ENCODE measurements around the gene PLXNA4. TPM values are rescaled to one million over a fixed set of nuclear protein-coding genes. Genes with fewer than 3 reads are reported as not detected.

PLXNA4 gene
- total RNA-seq, 1 experiment from 2014 or later, result 0.11 TPM

DNA sequence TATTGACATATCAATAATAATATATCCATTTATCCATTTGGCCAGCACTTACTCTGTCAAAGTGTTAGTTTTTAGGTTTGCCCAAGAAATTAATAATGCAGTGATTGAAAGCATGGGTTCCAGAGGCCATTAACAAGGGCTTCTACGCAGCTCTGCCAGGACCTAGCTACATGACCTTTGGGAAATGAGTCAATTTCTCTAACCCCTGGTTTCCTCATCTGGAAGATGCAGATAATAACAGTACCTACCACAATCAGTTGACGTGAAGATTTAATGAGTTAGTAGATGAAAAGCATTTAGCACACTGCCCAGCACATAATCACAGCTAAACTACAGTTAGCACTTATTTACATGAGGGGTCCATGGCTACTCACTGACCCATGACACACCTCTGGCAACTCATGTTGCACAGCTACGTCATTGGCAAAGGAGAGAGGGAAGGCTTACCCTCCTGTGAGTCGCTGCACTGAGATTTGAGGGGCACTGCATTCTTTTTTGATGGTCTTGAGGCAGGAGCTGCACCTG, 263.7 kb downstream of the PLXNA4 start:
- TF ChIP-seq, protein P1, sequence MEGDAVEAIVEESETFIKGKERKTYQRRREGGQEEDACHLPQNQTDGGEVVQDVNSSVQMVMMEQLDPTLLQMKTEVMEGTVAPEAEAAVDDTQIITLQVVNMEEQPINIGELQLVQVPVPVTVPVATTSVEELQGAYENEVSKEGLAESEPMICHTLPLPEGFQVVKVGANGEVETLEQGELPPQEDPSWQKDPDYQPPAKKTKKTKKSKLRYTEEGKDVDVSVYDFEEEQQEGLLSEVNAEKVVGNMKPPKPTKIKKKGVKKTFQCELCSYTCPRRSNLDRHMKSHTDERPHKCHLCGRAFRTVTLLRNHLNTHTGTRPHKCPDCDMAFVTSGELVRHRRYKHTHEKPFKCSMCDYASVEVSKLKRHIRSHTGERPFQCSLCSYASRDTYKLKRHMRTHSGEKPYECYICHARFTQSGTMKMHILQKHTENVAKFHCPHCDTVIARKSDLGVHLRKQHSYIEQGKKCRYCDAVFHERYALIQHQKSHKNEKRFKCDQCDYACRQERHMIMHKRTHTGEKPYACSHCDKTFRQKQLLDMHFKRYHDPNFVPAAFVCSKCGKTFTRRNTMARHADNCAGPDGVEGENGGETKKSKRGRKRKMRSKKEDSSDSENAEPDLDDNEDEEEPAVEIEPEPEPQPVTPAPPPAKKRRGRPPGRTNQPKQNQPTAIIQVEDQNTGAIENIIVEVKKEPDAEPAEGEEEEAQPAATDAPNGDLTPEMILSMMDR (conservative IDR thresholded peaks at IDR 0.05; ENCODE audit: low read depth, low read length), result no peak
- TF ChIP-seq EZH2 (IDR thresholded peaks at IDR 0.05; ENCODE audit: borderline replicate concordance, low read depth, low read length, poor library complexity, severe bottlenecking), result no peak
- DNase-seq (ENCODE audit: low spot score), result no peak
- intact Hi-C loops (cut with micrococcal nuclease; ENCODE audit: unreplicated experiment), result no loop called here
- Histone ChIP-seq H3K27me3 (replicated peaks; ENCODE audit: insufficient read depth, low read depth, low read length, poor library complexity) (peaks cover 18% of the 10 kb centered on the region), H3K9me3 (ENCODE audit: low read depth, low read length, poor library complexity, severe bottlenecking) (no peaks in the 10 kb centered on the region), H3K36me3 (ENCODE audit: insufficient read depth, low read length, poor library complexity, severe bottlenecking) (no peaks in the 10 kb centered on the region), H3K27ac (ENCODE audit: low read depth, low read length, poor library complexity, severe bottlenecking) (no peak overlapping the region), H3K4me1 (ENCODE audit: insufficient read depth, low read length, poor library complexity, severe bottlenecking) (no peaks in the 10 kb centered on the region), H3K4me3 (ENCODE audit: low read depth, low read length, poor library complexity, severe bottlenecking) (no peak overlapping the region)
- no TSS peak for BruUV-seq (replicated peaks)
- ChIA-PET POLR2A (ENCODE audit: low non-redundant PET) (no interaction called here), CTCF (interaction anchor here (0.6 kb wide), 1 partner anchor 8 kb away, joined by 3 read pairs; no protein-coding TSS in a partner anchor)

DNA sequence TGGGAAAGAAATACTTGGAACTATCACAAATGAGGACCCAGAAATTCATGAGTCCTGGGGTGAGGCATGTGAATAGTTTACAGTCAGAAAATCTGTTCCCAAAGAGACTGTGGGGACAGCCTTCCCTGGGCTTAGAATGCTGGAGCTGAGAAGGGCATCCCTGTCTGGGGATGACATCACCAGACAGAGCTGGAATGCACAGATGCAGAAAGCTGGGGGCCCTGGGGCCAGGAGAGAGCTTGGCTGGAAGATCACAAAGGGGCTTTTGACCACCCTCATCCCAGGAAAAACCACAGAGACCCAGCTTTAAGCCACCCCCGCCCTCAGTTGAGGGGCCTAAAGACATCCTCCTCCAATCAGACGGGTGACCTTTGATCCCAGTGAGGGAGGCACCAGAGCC, 264.5 kb downstream of the PLXNA4 start:
- POLR2A ChIA-PET (ENCODE audit: low non-redundant PET), result no interaction called here
- no peak for TF ChIP-seq EZH2 (IDR thresholded peaks at IDR 0.05; ENCODE audit: borderline replicate concordance, low read depth, low read length, poor library complexity, severe bottlenecking)
- TF ChIP-seq, protein P1 (conservative IDR thresholded peaks at IDR 0.05; ENCODE audit: low read depth, low read length), result no peak
- Histone ChIP-seq H3K4me1 (ENCODE audit: insufficient read depth, low read length, poor library complexity, severe bottlenecking) (no peaks in the 10 kb centered on the region), H3K4me3 (ENCODE audit: low read depth, low read length, poor library complexity, severe bottlenecking) (no peak overlapping the region), H3K9me3 (ENCODE audit: low read depth, low read length, poor library complexity, severe bottlenecking) (no peaks in the 10 kb centered on the region), H3K27ac (ENCODE audit: low read depth, low read length, poor library complexity, severe bottlenecking) (no peak overlapping the region), H3K36me3 (ENCODE audit: insufficient read depth, low read length, poor library complexity, severe bottlenecking) (no peaks in the 10 kb centered on the region), H3K27me3 (replicated peaks; ENCODE audit: insufficient read depth, low read depth, low read length, poor library complexity) (peaks cover 25% of the 10 kb centered on the region)
- no TSS peak for BruUV-seq (replicated peaks)
- DNase-seq (ENCODE audit: low spot score), result no peak
- intact Hi-C loops (cut with micrococcal nuclease; ENCODE audit: unreplicated experiment), result no loop called here
- CTCF ChIA-PET, result no interaction called here

DNA sequence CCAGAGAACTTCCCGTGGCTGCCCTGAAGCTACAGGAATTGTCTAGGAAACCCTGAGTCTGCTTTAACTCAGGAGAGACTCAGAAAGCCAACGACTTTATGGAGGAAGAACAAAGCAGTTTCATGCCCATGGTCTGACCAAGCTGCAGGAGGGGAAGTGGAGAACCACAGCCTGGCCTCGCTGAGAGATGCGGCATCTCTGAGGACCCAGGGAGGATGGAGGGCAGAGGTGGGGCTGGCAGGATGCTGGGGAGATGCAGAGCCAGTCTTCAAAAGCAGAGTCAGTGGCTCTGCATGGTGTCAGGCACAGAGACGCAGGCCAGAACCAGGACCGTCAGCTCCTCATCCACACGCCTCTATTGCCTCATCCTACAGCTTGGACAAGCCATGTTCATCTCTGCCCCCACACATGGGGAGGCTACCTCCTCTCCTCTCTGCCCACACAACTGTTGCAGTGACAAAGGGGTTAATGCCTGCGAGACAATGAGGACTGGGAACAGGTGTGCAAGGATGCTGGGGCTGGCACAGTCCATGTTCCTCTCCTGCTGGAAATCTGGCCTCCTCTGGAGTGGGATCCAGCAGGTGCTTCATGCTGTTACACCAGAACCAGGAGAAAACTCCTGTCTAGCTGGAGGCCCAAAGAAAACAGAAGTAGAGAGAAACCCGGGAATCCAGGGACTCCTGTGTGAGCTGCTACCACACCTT, 267.0 kb downstream of the PLXNA4 start:
- no peaks in the 10 kb centered on the region for H3K9me3 ChIP-seq (ENCODE audit: low read depth, low read length, poor library complexity, severe bottlenecking)
- H3K27me3 ChIP-seq (replicated peaks; ENCODE audit: insufficient read depth, low read depth, low read length, poor library complexity), result peaks cover 25% of the 10 kb centered on the region
- POLR2A ChIA-PET (ENCODE audit: low non-redundant PET), result no interaction called here
- no peak for TF ChIP-seq EZH2 (IDR thresholded peaks at IDR 0.05; ENCODE audit: borderline replicate concordance, low read depth, low read length, poor library complexity, severe bottlenecking)
- TF ChIP-seq, protein P1 (conservative IDR thresholded peaks at IDR 0.05; ENCODE audit: low read depth, low read length), result no peak
- H3K4me1 ChIP-seq (ENCODE audit: insufficient read depth, low read length, poor library complexity, severe bottlenecking), result no peaks in the 10 kb centered on the region
- CTCF ChIA-PET, result no interaction called here
- no peak for DNase-seq (ENCODE audit: low spot score)
- intact Hi-C loops (cut with micrococcal nuclease; ENCODE audit: unreplicated experiment), result no loop called here
- no peak overlapping the region for H3K27ac ChIP-seq (ENCODE audit: low read depth, low read length, poor library complexity, severe bottlenecking)
- BruUV-seq (replicated peaks), result no TSS peak
- no peaks in the 10 kb centered on the region for H3K36me3 ChIP-seq (ENCODE audit: insufficient read depth, low read length, poor library complexity, severe bottlenecking)
- H3K4me3 ChIP-seq (ENCODE audit: low read depth, low read length, poor library complexity, severe bottlenecking), result no peak overlapping the region

Data from A673 (cell line).